GM13976 (cell line): ENCODE data around the gene CCDC187.

Source experiments
- DNase-seq: peaks from one replicate; pipeline ENCODE4 v3.0.0; 2012; ENCODE audit warnings: low spot score
- CTCF ChIP-seq: IDR thresholded peaks from 2 replicates; pipeline ENCODE4 v1.5.1; 2012; ENCODE audit warnings: borderline replicate concordance, mild to moderate bottlenecking; ENCODE audit not compliant: insufficient read depth; ENCODE audit errors: extremely low read depth, missing control alignments, control extremely low read depth
- in situ Hi-C: fragments of 300-500 bp; cut with MboI; formaldehyde crosslinking; loops from one replicate; pipeline ENCODE4 v1.12.0; 2022; ENCODE audit warnings: low sequenced_read_pairs, mixed read lengths, inconsistent platforms; ENCODE audit not compliant: unreplicated experiment

Gene CCDC187

GRCh38 chr9:136312009-136312375 lies 8.1 kb upstream of the CCDC187 start:
- TF ChIP-seq CTCF: no peak
- in situ Hi-C loops: no loop called here
- DNase-seq: no peak

GRCh38 chr9:136311051-136312008 lies 7.4 kb upstream of the CCDC187 start:
- TF ChIP-seq CTCF: no peak
- no peak for DNase-seq
- in situ Hi-C loops: no loop called here

- DNase-seq: no peak
- TF ChIP-seq CTCF: no peak
- in situ Hi-C loops: no loop called here
Measured at GRCh38 chr9:136310273-136311030, 6.6 kb upstream of the CCDC187 start.

- TF ChIP-seq CTCF: no peak
- in situ Hi-C loops: no loop called here
- no peak for DNase-seq
Measured at GRCh38 chr9:136309806-136310220, 5.9 kb upstream of the CCDC187 start.

- TF ChIP-seq CTCF: no peak
- DNase-seq: no peak
- in situ Hi-C loops: no loop called here
Measured at GRCh38 chr9:136309101-136309801, 5.4 kb upstream of the CCDC187 start.

- no peak for DNase-seq
- TF ChIP-seq CTCF: no peak
- in situ Hi-C loops: no loop called here
Measured at GRCh38 chr9:136308702-136309053, 4.8 kb upstream of the CCDC187 start.
